Caki2 (cell line): ENCODE measurements around the gene VSTM2L. TPM values are rescaled to one million over a fixed set of nuclear protein-coding genes. Genes with fewer than 3 reads are reported as not detected.

Experiments used
- DNase-seq: peaks from one replicate; pipeline ENCODE4 v3.0.0-alpha.2; 2015; ENCODE audit warnings: low read depth
- in situ Hi-C: cut with HindIII; loops from 2 replicates; pipeline ENCODE4 v1.10.0; 2016; ENCODE audit warnings: low sequenced_read_pairs, low pct_unique_long_range_greater_than_20kb, mixed read lengths
- total RNA-seq: library from RNA; depleted of rRNA; stranded (reverse); fragments of >200 nt; shearing (Covaris generic); gene quantifications from 2 replicates; pipeline ENCODE4 v1.2.3, GENCODE V29; 2014; ENCODE audit warnings: low replicate concordance

Gene VSTM2L
- total RNA-seq, 1 experiment from 2014 or later, result not detected

- in situ Hi-C loops, result no loop called here
Observed at GRCh38 chr20:37895166-37895565, 7.8 kb upstream of the VSTM2L start.

GRCh38 chr20:37896932-37897548 is 5.9 kb upstream of the VSTM2L start:
- in situ Hi-C loops, result no loop called here
- DNase-seq, result no peak

More at GRCh38 chr20:37895166-37895565, 7.8 kb upstream of the VSTM2L start:
- DNase-seq, result no peak

DNA sequence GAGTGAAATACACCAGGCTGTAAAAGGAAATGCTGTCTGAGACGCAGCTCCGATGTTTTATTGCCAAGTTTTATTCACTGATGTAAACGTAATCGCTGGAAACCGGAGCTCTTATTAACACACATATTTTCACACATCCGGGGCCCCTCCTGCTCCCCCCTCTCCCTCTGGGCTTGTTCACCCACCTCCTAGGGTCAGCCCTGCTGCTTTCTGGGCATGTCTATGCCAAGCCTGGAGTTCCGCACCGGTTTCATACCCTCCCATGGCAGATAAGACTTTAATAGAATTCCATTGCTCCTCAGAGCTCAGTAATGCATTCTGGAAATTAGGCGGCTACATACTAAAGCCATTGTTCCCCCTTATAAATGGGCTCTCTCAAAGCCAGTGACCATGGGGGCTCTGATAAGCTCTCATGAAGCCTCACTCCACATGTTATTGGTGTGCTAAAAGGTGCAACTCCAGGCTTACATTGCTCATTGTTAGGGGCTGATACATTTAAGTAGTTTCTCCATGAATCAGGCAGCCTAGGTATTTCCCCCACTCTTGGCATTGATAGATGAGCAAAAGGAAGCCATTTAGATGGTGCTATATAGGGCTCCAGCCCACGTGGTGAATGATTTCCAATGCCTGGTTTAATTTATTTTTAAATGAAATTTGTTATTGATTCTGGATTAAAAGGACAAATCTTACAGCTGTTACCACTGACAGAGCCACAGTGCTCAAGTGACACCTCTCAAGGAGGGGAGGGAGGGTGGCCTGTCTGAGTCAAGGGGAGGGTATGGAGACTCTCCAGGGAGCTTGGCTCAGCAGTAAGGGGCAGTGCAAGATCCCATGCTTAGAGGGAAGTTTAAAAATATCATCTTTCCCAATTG is 4.5 kb upstream of the VSTM2L start:
- in situ Hi-C loops, result no loop called here
- no peak for DNase-seq

GRCh38 chr20:37899105-37900045 is 3.6 kb upstream of the VSTM2L start:
- in situ Hi-C loops, result no loop called here
- DNase-seq, result no peak

DNA sequence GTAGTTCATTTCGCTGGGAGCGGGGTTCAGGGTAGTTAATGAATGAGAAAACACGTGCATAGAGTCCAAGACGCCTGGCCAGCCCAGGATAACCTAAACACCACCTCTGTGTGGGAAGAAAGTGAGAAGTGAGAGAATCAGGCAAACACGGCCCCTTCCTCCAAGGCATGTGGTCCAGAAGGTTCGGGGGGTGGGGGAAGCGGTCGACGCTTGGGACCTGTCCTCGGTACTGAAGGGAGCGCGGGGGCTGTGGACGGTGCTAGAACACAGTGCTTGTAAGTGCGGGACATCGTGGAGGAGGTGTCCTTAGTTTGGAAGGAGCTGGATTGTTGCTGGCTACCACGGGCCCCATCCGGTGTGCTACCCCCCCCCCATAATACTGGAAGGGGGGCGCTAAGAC is 1.7 kb upstream of the VSTM2L start:
- in situ Hi-C loops, result no loop called here
- DNase-seq, result peak; percentile 4

GRCh38 chr20:37901654-37902503 is 1.0 kb upstream of the VSTM2L start:
- peak; percentile 40 for DNase-seq
- in situ Hi-C loops, result no loop called here

- in situ Hi-C loops, result no loop called here
- DNase-seq, result no peak
Observed at GRCh38 chr20:37903317-37904007, 535 bp downstream of the VSTM2L start.

- DNase-seq, result no peak
- in situ Hi-C loops, result no loop called here
Observed at GRCh38 chr20:37904008-37904642, 1.2 kb downstream of the VSTM2L start.

DNA sequence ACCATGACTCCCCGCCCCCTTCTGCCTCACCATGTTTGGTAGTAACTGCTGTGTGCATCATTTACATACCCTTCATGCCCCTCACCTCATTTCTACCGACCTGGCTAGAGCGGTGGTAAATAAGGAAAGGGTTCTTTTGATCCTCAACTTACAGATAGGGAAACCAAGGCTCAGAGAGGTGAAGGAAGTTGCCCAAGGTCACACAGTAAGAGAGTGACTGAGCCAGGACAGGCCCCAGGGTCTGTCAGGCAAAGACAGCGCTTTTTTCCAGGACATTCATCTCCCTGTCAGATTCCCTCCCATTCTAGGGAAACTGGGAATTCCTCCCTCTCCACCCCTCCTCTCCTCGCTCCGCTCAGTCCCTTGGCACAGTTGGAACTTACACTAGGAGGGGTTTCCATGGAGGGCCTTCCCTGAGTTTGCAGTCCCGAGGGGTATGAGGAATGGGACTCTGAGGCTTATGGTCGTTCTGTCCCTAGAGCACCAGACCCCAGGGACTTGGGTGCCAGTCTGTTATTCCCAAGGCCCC is 2.0 kb downstream of the VSTM2L start:
- in situ Hi-C loops, result no loop called here
- DNase-seq, result no peak

- no peak for DNase-seq
- in situ Hi-C loops, result no loop called here
Observed at GRCh38 chr20:37905671-37906613, 3.0 kb downstream of the VSTM2L start.

DNA sequence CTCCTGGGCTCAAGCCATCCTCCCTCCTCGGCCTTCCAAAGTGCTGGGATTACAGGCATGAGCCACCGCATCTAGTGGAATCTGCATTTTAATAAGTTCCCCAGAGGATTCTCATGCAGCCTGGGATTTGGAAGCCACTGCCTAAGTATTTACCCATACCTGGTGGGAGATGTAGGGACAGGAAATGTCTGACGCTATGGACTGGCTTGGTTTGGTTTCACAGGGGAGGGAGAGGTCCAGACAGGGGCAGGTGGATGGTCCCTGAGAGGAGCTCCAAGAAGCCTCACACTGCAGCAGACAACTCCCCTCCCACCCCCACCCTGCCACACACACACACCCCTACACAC is 4.4 kb downstream of the VSTM2L start:
- DNase-seq, result no peak
- in situ Hi-C loops, result no loop called here

DNA sequence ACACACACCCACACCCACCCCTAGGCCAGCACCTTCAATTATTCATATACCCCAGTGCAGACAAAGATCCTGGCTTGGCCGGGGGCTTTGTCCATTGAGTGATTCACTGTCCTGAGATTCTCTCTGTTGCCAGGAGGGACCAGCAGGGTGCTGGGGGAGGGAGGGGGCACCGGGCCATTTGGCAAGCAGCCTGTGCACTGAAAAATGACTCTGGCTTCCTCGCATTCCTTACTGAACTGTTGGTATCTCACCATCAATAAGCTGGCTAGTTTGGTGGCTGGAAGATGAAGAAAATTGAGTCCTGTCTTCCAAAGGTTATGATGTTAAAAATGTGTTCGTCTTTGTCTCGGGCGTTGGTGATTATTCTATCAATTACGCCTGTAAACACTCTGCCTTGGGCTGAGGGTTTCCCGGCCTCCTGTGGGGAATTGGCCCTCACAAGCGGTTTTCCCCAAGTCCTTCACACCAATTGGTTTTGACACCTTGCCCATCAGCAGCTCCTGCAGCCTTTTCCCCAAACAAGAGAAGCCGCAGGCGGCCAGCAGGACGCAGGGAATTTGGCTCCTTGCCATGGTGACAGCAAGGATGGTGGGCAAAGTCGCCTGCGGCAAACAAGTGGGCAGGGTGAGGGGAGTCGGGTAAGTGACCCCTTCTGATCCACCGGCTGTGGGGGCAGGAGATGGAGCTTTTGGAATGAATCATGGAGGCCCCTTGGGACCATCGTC is 4.9 kb downstream of the VSTM2L start:
- no peak for DNase-seq
- in situ Hi-C loops, result no loop called here

- in situ Hi-C loops, result no loop called here
- DNase-seq, result no peak
Observed at GRCh38 chr20:37911261-37911660, 8.3 kb downstream of the VSTM2L start.

GRCh38 chr20:37911838-37912281 is 8.9 kb downstream of the VSTM2L start:
- in situ Hi-C loops, result no loop called here

DNA sequence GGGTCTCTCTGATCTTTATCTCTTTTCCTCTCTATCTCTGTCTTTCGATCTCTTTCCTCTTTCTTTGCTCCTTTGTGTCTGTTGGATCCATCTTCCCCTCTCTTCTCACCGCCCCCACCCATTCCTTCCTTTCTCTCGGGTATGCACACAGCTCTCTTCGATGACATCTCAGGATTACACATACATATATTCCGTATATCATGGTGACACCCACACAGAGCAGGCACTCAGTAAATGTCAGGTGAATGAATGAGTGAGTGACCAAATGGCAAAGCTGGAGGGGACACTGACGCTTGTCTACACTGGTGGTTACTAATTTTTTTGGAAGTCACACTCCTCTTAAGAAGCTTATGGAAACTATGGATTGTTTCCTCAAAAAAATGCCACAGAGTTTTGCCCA is 9.9 kb downstream of the VSTM2L start:
- in situ Hi-C loops, result no loop called here
- no peak for DNase-seq

More at GRCh38 chr20:37911838-37912281, 8.9 kb downstream of the VSTM2L start:
- no peak for DNase-seq
